H1 (cell line): ENCODE data around the gene SLC27A5. TPM values are rescaled to one million over a fixed set of nuclear protein-coding genes. Genes with fewer than 3 reads are reported as not detected.

Experiments
- CTCF ChIA-PET: fragments of 300-600 bp; sonication (Branson Sonifier 250); formaldehyde crosslinking; loops from one replicate; lab custom pipeline; 2021; ENCODE audit not compliant: partially characterized antibody; lab: Charles Lee
- POLR2A ChIA-PET: fragments of 300-600 bp; sonication (Branson Sonifier 250); formaldehyde crosslinking; loops from one replicate; lab custom pipeline; 2021; ENCODE audit warnings: inconsistent platforms; ENCODE audit not compliant: partially characterized antibody; lab: Charles Lee
- DNase-seq, 2 experiments: peaks; one replicate each; pipeline versions ENCODE4 v3.0.0 to v3.0.0-alpha.2; 2010 to 2022; ENCODE audit warnings: low spot score in 2 of 2, low read depth in 1 of 2, mixed read lengths in 1 of 2
- FAIRE-seq: peaks from 2 replicates; lab custom pipeline; 2011; peaks lifted over from hg19 to GRCh38; lab: Jason Lieb, UNC
- H2AFZ ChIP-seq: 2 replicates; pipeline ENCODE4 v1.8.1; 2012; ENCODE audit warnings: low read length, inconsistent platforms
- H2AK5ac ChIP-seq: 2 replicates; pipeline ENCODE4 v1.6.1; 2013; ENCODE audit warnings: low read depth, low read length
- H2BK120ac ChIP-seq: replicated peaks from 2 replicates; pipeline ENCODE3; 2013; ENCODE audit warnings: low read depth, low read length, inconsistent platforms
- H2BK12ac ChIP-seq: 2 replicates; pipeline ENCODE4 v1.6.1; 2013; ENCODE audit warnings: low read depth, low read length
- H2BK15ac ChIP-seq: 2 replicates; pipeline ENCODE4 v1.6.1; 2013; ENCODE audit warnings: low read length
- H2BK20ac ChIP-seq: 2 replicates; pipeline ENCODE4 v1.6.1; 2013; ENCODE audit warnings: low read length
- H2BK5ac ChIP-seq: 2 replicates; pipeline ENCODE4 v1.6.1; 2013; ENCODE audit warnings: low read depth, low read length
- H3K14ac ChIP-seq: 2 replicates; pipeline ENCODE4 v1.6.1; 2013; ENCODE audit warnings: inconsistent platforms; ENCODE audit not compliant: insufficient read length
- H3K18ac ChIP-seq: 2 replicates; pipeline ENCODE4 v1.6.1; 2013; ENCODE audit warnings: low read length; ENCODE audit errors: extremely low read depth
- H3K23ac ChIP-seq: 2 replicates; pipeline ENCODE4 v1.6.1; 2013; ENCODE audit warnings: inconsistent platforms; ENCODE audit not compliant: insufficient read length
- H3K23me2 ChIP-seq: 2 replicates; pipeline ENCODE4 v1.6.1; 2013; ENCODE audit warnings: low read depth, low read length
- H3K27ac ChIP-seq: 2 replicates; pipeline ENCODE4 v1.6.1; 2011; ENCODE audit warnings: low read depth, low read length, inconsistent platforms
- H3K27me3 ChIP-seq, 4 experiments: replicated peaks in 1 of 4; 1 replicate in 1 of 4; 2 replicates in 3 of 4; pipeline versions ENCODE4 v1.6.1 to v1.8.1; 2011 to 2013; ENCODE audit warnings: low read length in 3 of 4, mild to moderate bottlenecking in 3 of 4, inconsistent platforms in 2 of 4, mixed read lengths in 2 of 4, moderate library complexity in 1 of 4; ENCODE audit not compliant: control insufficient read depth in 3 of 4, insufficient read depth in 3 of 4; ENCODE audit errors: extremely low read depth in 1 of 4
- H3K36me3 ChIP-seq, 4 experiments: 2 replicates each; pipeline versions ENCODE4 v1.6.1 to v1.8.1; 2011 to 2013; ENCODE audit warnings: mild to moderate bottlenecking in 4 of 4, low read length in 3 of 4, moderate library complexity in 2 of 4, control low read depth in 1 of 4, inconsistent platforms in 1 of 4; ENCODE audit not compliant: insufficient read depth in 4 of 4, control insufficient read depth in 2 of 4
- H3K4ac ChIP-seq: replicated peaks from 2 replicates; pipeline ENCODE3; 2013; ENCODE audit warnings: low read length, low read depth, mixed read lengths, inconsistent platforms; ENCODE audit not compliant: insufficient read length
- H3K4me1 ChIP-seq, 4 experiments: replicated peaks in 1 of 4; 1 replicate in 1 of 4; 2 replicates in 3 of 4; pipeline versions ENCODE4 v1.6.1 to v1.8.1; 2011 to 2013; ENCODE audit warnings: low read length in 3 of 4, inconsistent platforms in 2 of 4, mixed read lengths in 1 of 4; ENCODE audit not compliant: insufficient read depth in 4 of 4, control insufficient read depth in 3 of 4
- H3K4me2 ChIP-seq, 2 experiments: 2 replicates each; pipeline versions ENCODE4 v1.6.1 to v1.8.1; 2011 to 2013; ENCODE audit warnings: low read depth in 2 of 2, low read length in 2 of 2, control low read depth in 1 of 2, inconsistent platforms in 1 of 2, mild to moderate bottlenecking in 1 of 2; ENCODE audit not compliant: insufficient read depth in 1 of 2
- H3K4me3 ChIP-seq, 4 experiments: fragments of 200-600, 300-600 bp in 1 of 4; sonication (generic), shearing (Covaris generic), sonication (Bioruptor Twin) in 1 of 4; 2 replicates each; pipeline versions ENCODE4 v1.5.1 to v1.8.1; 2011 to 2016; ENCODE audit warnings: low read length in 4 of 4, low read depth in 3 of 4, control low read depth in 2 of 4, inconsistent platforms in 2 of 4, mild to moderate bottlenecking in 2 of 4, mixed read lengths in 1 of 4, moderate library complexity in 1 of 4; ENCODE audit not compliant: insufficient read depth in 2 of 4; ENCODE audit errors: extremely low read depth in 1 of 4
- H3K56ac ChIP-seq: replicated peaks from 2 replicates; pipeline ENCODE3; 2013; ENCODE audit warnings: low read depth, mild to moderate bottlenecking, mixed read lengths, low read length, inconsistent platforms; ENCODE audit not compliant: insufficient read length
- H3K79me1 ChIP-seq: 2 replicates; pipeline ENCODE4 v1.6.1; 2013; ENCODE audit warnings: low read depth, low read length, control low read depth
- H3K79me2 ChIP-seq, 2 experiments: 2 replicates each; pipeline versions ENCODE4 v1.6.1 to v1.8.1; 2012 to 2013; ENCODE audit warnings: low read length in 2 of 2, mild to moderate bottlenecking in 2 of 2, inconsistent platforms in 1 of 2; ENCODE audit not compliant: insufficient read depth in 2 of 2, control insufficient read depth in 1 of 2
- H3K9ac ChIP-seq, 4 experiments: replicated peaks in 1 of 4; 1 replicate in 1 of 4; 2 replicates in 3 of 4; pipeline versions ENCODE4 v1.6.1 to v1.8.1; 2011 to 2013; ENCODE audit warnings: low read depth in 3 of 4, low read length in 3 of 4, control low read depth in 2 of 4, mild to moderate bottlenecking in 2 of 4, moderate library complexity in 2 of 4, inconsistent platforms in 1 of 4; ENCODE audit errors: extremely low read depth in 1 of 4
- H3K9me3 ChIP-seq, 2 experiments: 2 replicates each; pipeline versions ENCODE4 v1.6.1 to v1.8.1; 2012 to 2013; ENCODE audit warnings: mild to moderate bottlenecking in 2 of 2, moderate library complexity in 2 of 2, control low read depth in 1 of 2, inconsistent platforms in 1 of 2, low read depth in 1 of 2, low read length in 1 of 2, mixed read lengths in 1 of 2; ENCODE audit not compliant: insufficient read depth in 2 of 2
- H4K20me1 ChIP-seq, 2 experiments: replicated peaks in 1 of 2; 2 replicates each; pipeline versions ENCODE3 to v1.8.1; 2011 to 2013; ENCODE audit warnings: inconsistent platforms in 2 of 2, low read length in 2 of 2, mild to moderate bottlenecking in 1 of 2; ENCODE audit not compliant: insufficient read depth in 2 of 2, control insufficient read depth in 1 of 2
- H4K5ac ChIP-seq: 2 replicates; pipeline ENCODE4 v1.6.1; 2013; ENCODE audit warnings: low read length, low read depth, mixed read lengths, inconsistent platforms; ENCODE audit not compliant: insufficient read length
- H4K8ac ChIP-seq: 2 replicates; pipeline ENCODE4 v1.8.0; 2013; ENCODE audit warnings: mild to moderate bottlenecking, moderate library complexity, low read length, inconsistent platforms; ENCODE audit not compliant: insufficient read depth; ENCODE audit errors: extremely low read depth
- H4K91ac ChIP-seq: replicated peaks from 2 replicates; pipeline ENCODE3; 2013; ENCODE audit warnings: low read length, mixed read lengths, inconsistent platforms; ENCODE audit not compliant: insufficient read length
- CBX5 ChIP-seq: fragments of 300-800, 300-1000 bp; sonication (generic); IDR thresholded peaks from 2 replicates; pipeline ENCODE4 v1.7.1; 2016; ENCODE audit warnings: antibody characterized with exemption, low read length, low read depth
- CBX8 ChIP-seq: fragments of 300-800, 300-1000 bp; sonication (generic); IDR thresholded peaks from 2 replicates; pipeline ENCODE4 v1.7.1; 2016; ENCODE audit warnings: low read depth, low read length, borderline replicate concordance
- GTF2F1 ChIP-seq: IDR thresholded peaks from 2 replicates; pipeline ENCODE4 v1.6.1; 2012; ENCODE audit warnings: low read depth, low read length, improper control_type of control experiment, borderline replicate concordance
- NRF1 ChIP-seq: IDR thresholded peaks from 2 replicates; pipeline ENCODE4 v1.6.1; 2011; ENCODE audit warnings: mild to moderate bottlenecking, low read depth, low read length, improper control_type of control experiment
- SAP30 ChIP-seq: fragments of 300-600 bp; sonication (generic); IDR thresholded peaks from 2 replicates; pipeline ENCODE4 v1.7.1; 2012; ENCODE audit warnings: low read length, moderate library complexity, mild to moderate bottlenecking, inconsistent platforms; ENCODE audit not compliant: insufficient read depth, insufficient replicate concordance
- SIX5 ChIP-seq: IDR thresholded peaks from 2 replicates; pipeline ENCODE4 v1.6.1; 2011; ENCODE audit warnings: mild to moderate bottlenecking, low read depth, low read length
- SP2 ChIP-seq: IDR thresholded peaks from 2 replicates; pipeline ENCODE4 v1.6.1; 2012; ENCODE audit warnings: mild to moderate bottlenecking, low read length, inconsistent platforms
- TBP ChIP-seq: IDR thresholded peaks from 2 replicates; pipeline ENCODE4 v1.6.1; 2011; ENCODE audit warnings: low read depth, low read length, improper control_type of control experiment
- USF2 ChIP-seq: IDR thresholded peaks from 2 replicates; pipeline ENCODE4 v1.6.1; 2011; ENCODE audit warnings: low read length, improper control_type of control experiment
- WGBS, 2 experiments: shearing (Covaris generic) in 1 of 2; methylation state at CpG; one replicate each; pipeline versions ENCODE4 v1.1.6 to v1.1.7; 2013 to 2015; ENCODE audit warnings: low lambda C conversion rate in 2 of 2, mixed read lengths in 2 of 2, inconsistent platforms in 1 of 2, low coverage in 1 of 2, missing lambda C conversion rate in 1 of 2; ENCODE audit not compliant: insufficient replicate concordance in 2 of 2, insufficient coverage in 1 of 2, insufficient read length in 1 of 2; ENCODE audit errors: extremely low coverage in 1 of 2, missing lambda C conversion rate in 1 of 2; 5-methylcytosine and 5-hydroxymethylcytosine counted together
- polyA plus RNA-seq, 7 experiments: library from polyadenylated mRNA; depleted of rRNA in 3 of 7; stranded (reverse) in 5 of 7; unstranded in 2 of 7; fragments of >200 nt in 5 of 7; fragments of 200-250 nt in 2 of 7; gene quantifications; 1 replicate in 5 of 7; 2 replicates in 1 of 7; 4 replicates in 1 of 7; pipeline versions ENCODE4 v1.2.1 to v1.2.3, GENCODE V29; 2011 to 2013; ENCODE audit warnings: missing spikeins in 2 of 7, mixed read lengths in 2 of 7
- total RNA-seq: library from RNA; stranded (reverse); fragmentation: NEBNext Ultra II Directional; extraction: Animal tissue kit (Norgen Biotek cat#: 25700); gene quantifications from 2 replicates; pipeline ENCODE4 v1.2.1, GENCODE V29; 2021

The SLC27A5 gene
- total and polyA plus RNA-seq, 2 of the 8 experiments (the other 6 are each of a cell fraction or from before 2014, with no cell fraction given): 25.1 to 80.5 TPM

- Histone ChIP-seq H3K79me1 (peaks cover 6% of the 10 kb centered on the region; the same call in 1 of the 2 replicates), H3K4me1 (no peaks in the 10 kb centered on the region), H2BK12ac (no peak within 1 kb of the TSS; the same call in 1 of the 2 replicates), H2BK120ac (no peak within 1 kb of the TSS), H3K23ac (no peak within 1 kb of the TSS), H2AFZ (peak within 1 kb of the TSS; percentile 97), H3K36me3 (peaks cover 0 to 4% (median under 1%) of the 10 kb centered on the region in 4 experiments; a peak in 3 of 8 replicates), H2AK5ac (no peak within 1 kb of the TSS), H3K27ac (no peak within 1 kb of the TSS), H3K4me3 (peak within 1 kb of the TSS; percentile 48 to 86 (median 69)), H3K4ac (no peak within 1 kb of the TSS), H3K9ac (peak within 1 kb of the TSS in 3 of 4 experiments; percentile 29 to 60 (median 44); a peak in 4 of 7 replicates), H4K20me1 (peaks cover 0 to 8% of the 10 kb centered on the region in 2 experiments), H4K8ac (no peak within 1 kb of the TSS; the same call in 1 of the 2 replicates), H3K27me3 (no peaks in the 10 kb centered on the region), H3K9me3 (no peaks in the 10 kb centered on the region), H3K18ac (0 out of 2 replicates have a peak within 1 kb of the TSS, but pooled peaks have one; percentile 88), H3K79me2 (no peaks in the 10 kb centered on the region), H2BK5ac (no peak within 1 kb of the TSS), H2BK20ac (no peak within 1 kb of the TSS), H2BK15ac (0 out of 2 replicates have a peak within 1 kb of the TSS, but pooled peaks have one; percentile 49), H4K91ac (no peak within 1 kb of the TSS), H3K14ac (no peak within 1 kb of the TSS), H3K56ac (no peak within 1 kb of the TSS), H3K4me2 (peak within 1 kb of the TSS; percentile 54 to 83), H4K5ac (no peak within 1 kb of the TSS), H3K23me2 (peaks cover 8% of the 10 kb centered on the region; the same call in 1 of the 2 replicates)
- FAIRE-seq (no peak), DNase-seq (peak; percentile 84 to 98)
- CTCF ChIA-PET: interaction anchor here (1.2 kb wide), 1 partner anchor 51 kb away, joined by 3 read pairs; no protein-coding TSS in a partner anchor
- 1% methylated on average over 72 of the region's 92 CpGs; no CpG with 5 or more reads in 1 of the 2 experiments for WGBS, 2 experiments
- POLR2A ChIA-PET: interaction anchor here (0.7 to 3.3 kb wide), 3 partner anchors 8 to 78 kb away, joined by 3 to 10 read pairs (median 3); partner anchors contain the start of gene ZNF446
- TF ChIP-seq SAP30: no peak
- no peak; the same call in 1 of the 2 replicates for TF ChIP-seq NRF1
- no peak for TF ChIP-seq CBX8
- peak; percentile 46; the same call in 1 of the 2 replicates for TF ChIP-seq TBP
- TF ChIP-seq CBX5: no peak
- TF ChIP-seq SIX5: peak; percentile 34; the same call in 1 of the 2 replicates
- TF ChIP-seq USF2: peak; percentile 95
- TF ChIP-seq SP2: no peak
- peak; percentile 18; the same call in 1 of the 2 replicates for TF ChIP-seq GTF2F1
Measured at GRCh38 chr19:58466760-58467589, 44.8 kb downstream of the SLC27A5 start, which contains the start of gene ZNF324. Gene ZNF324 (plus strand): TSS chr19:58467080. CDS start chr19:58469186, 2,106 bp downstream.
